Smooth muscle cell (in vitro differentiated cells): ENCODE data around the gene RALGPS2. TPM values are rescaled to one million over a fixed set of nuclear protein-coding genes. Genes with fewer than 3 reads are reported as not detected.

Experiments used
- DNase-seq: peaks from one replicate; lab custom pipeline; 2025; ENCODE audit not compliant: unreplicated experiment; lab: John Stamatoyannopoulos, UW
- H2AFZ ChIP-seq: fragments of 200-600 bp; sonication (generic); 2 replicates; pipeline ENCODE4 v1.6.0; 2016; ENCODE audit warnings: antibody characterized with exemption, low read depth, mild to moderate bottlenecking
- H3F3A ChIP-seq: fragments of 200-600 bp; sonication (generic); 2 replicates; pipeline ENCODE4 v1.6.0; 2017; ENCODE audit warnings: antibody characterized with exemption, low read depth
- H3K27ac ChIP-seq: fragments of 200-600 bp; sonication (generic); 2 replicates; pipeline ENCODE4 v1.5.1; 2016; ENCODE audit warnings: low read depth, mild to moderate bottlenecking
- H3K27me3 ChIP-seq: fragments of 200-600 bp; sonication (generic); 2 replicates; pipeline ENCODE4 v1.6.1; 2016; ENCODE audit warnings: low read depth, mild to moderate bottlenecking
- H3K36me3 ChIP-seq: fragments of 200-600 bp; sonication (generic); 2 replicates; pipeline ENCODE4 v1.5.1; 2016; ENCODE audit warnings: low read depth
- H3K4me1 ChIP-seq: fragments of 200-600 bp; sonication (generic); 2 replicates; pipeline ENCODE4 v1.5.1; 2016; ENCODE audit warnings: low read depth
- H3K4me2 ChIP-seq: fragments of 200-600 bp; sonication (generic); 2 replicates; pipeline ENCODE4 v1.6.0; 2016; ENCODE audit warnings: mild to moderate bottlenecking
- H3K4me3 ChIP-seq: fragments of 200-600 bp; sonication (generic); 2 replicates; pipeline ENCODE4 v1.5.1; 2016; ENCODE audit warnings: mild to moderate bottlenecking
- H3K79me2 ChIP-seq: fragments of 200-600 bp; sonication (generic); 2 replicates; pipeline ENCODE4 v1.6.0; 2016; ENCODE audit warnings: low read depth, mild to moderate bottlenecking
- H3K9ac ChIP-seq: fragments of 200-600 bp; sonication (generic); 2 replicates; pipeline ENCODE4 v1.6.0; 2016; ENCODE audit warnings: low read depth
- H3K9me3 ChIP-seq: fragments of 200-600 bp; sonication (generic); replicated peaks from 2 replicates; pipeline ENCODE4 v1.5.1; 2016; ENCODE audit warnings: low read depth
- H4K20me1 ChIP-seq: fragments of 200-600 bp; sonication (generic); 2 replicates; pipeline ENCODE4 v1.6.0; 2016; ENCODE audit warnings: low read depth
- WGBS: methylation state at CpG from one replicate; pipeline ENCODE4 v1.1.7; 2016; ENCODE audit warnings: low lambda C conversion rate; 5-methylcytosine and 5-hydroxymethylcytosine counted together
- polyA plus RNA-seq: library from polyadenylated mRNA; unstranded; fragments of >200 nt; fragmentation: Nextera tagmentation; extraction: Ambion mirVana; gene quantifications from 2 replicates; pipeline ENCODE4 v1.2.1, GENCODE V29; 2016
- total RNA-seq: library from RNA; depleted of rRNA; stranded (reverse); fragments of >200 nt; gene quantifications from 2 replicates; pipeline ENCODE4 v1.2.3, GENCODE V29; 2014
- TF ChIP-seq, protein P1 (sequence below): fragments of 200-600 bp; sonication (generic); IDR thresholded peaks from 2 replicates; pipeline ENCODE4 v1.5.1; 2017; ENCODE audit warnings: borderline replicate concordance, mild to moderate bottlenecking, antibody characterized with exemption; ENCODE audit not compliant: insufficient read depth, poor library complexity, severe bottlenecking

The RALGPS2 gene
- total and polyA plus RNA-seq, 2 experiments from 2014 or later = 4.7 to 23.8 TPM

DNA sequence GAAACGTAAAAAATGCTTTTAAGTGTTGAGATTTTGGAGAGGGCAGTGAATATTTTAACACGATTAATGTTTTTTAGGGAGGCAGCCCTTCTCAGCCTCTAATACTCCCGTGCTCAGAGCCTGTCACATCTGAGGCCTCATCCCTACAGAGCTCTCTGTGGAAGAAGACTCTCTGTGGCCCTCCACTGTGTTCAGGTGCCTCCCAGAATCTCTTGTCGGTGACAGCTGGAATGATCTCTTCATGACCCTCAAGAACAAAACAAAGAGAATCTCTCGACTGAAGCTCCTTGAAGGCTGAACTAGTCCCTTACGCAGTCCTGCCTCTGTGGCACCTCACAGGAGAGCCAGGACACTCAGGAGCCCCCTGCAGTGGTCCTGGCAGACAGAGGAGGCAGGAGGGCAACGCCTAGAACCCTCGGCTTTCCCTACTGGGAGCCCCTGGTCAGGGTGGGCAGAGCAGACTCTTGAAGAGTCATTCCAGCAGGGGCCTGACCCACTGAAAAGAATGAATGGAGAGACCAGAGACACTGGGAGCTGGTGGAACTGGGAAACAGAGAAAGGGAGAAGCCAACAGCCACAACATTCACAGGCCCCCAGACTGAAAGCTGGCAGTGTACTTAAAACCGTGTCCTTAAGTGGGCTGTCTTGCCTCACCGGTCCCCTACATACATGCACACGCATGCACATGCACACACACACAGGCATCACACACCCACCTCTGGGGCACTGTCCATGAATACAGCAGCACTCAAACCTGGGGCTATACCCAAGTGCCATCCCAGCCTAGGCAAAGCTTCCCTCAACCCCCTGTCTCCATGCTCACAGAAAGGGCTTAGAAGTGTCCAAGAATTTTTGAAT lies 213.3 kb downstream of the RALGPS2 start:
- Histone ChIP-seq H3K4me2 (no peak overlapping the region), H3K4me3 (no peak overlapping the region), H3K79me2 (no peaks in the 10 kb centered on the region), H2AFZ (no peak overlapping the region), H3K27ac (no peak overlapping the region), H3K9me3 (no peaks in the 10 kb centered on the region), H3K4me1 (no peaks in the 10 kb centered on the region), H3K36me3 (no peaks in the 10 kb centered on the region), H4K20me1 (no peaks in the 10 kb centered on the region), H3K27me3 (no peaks in the 10 kb centered on the region), H3K9ac (no peak overlapping the region), H3F3A (no peaks in the 10 kb centered on the region)
- 91% methylated on average over 11 of the region's 11 CpGs for WGBS
- TF ChIP-seq, protein P1, sequence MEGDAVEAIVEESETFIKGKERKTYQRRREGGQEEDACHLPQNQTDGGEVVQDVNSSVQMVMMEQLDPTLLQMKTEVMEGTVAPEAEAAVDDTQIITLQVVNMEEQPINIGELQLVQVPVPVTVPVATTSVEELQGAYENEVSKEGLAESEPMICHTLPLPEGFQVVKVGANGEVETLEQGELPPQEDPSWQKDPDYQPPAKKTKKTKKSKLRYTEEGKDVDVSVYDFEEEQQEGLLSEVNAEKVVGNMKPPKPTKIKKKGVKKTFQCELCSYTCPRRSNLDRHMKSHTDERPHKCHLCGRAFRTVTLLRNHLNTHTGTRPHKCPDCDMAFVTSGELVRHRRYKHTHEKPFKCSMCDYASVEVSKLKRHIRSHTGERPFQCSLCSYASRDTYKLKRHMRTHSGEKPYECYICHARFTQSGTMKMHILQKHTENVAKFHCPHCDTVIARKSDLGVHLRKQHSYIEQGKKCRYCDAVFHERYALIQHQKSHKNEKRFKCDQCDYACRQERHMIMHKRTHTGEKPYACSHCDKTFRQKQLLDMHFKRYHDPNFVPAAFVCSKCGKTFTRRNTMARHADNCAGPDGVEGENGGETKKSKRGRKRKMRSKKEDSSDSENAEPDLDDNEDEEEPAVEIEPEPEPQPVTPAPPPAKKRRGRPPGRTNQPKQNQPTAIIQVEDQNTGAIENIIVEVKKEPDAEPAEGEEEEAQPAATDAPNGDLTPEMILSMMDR = no peak
- no peak for DNase-seq

DNA sequence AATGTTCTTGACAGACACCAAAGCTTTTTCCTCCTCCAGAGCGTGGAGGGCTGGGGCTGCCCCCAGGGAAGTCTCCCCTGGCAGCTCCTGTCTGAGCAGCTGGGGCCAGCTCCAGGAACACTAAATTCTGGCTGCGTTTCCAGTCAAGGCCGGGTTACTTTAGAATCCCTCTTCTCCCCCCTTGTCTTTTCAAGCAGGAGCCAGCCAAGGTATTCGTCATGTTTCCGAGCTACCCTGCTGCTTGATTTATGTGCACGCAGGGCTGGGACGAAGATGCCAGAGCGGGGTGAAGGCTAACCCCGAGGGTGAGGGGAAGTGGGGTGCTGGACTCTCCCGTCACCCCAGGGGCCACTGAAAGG lies 213.9 kb downstream of the RALGPS2 start:
- WGBS = 91% methylated on average over 10 of the region's 10 CpGs
- Histone ChIP-seq H3F3A (no peaks in the 10 kb centered on the region), H3K79me2 (no peaks in the 10 kb centered on the region), H3K4me1 (no peaks in the 10 kb centered on the region), H4K20me1 (no peaks in the 10 kb centered on the region), H2AFZ (no peak overlapping the region), H3K36me3 (no peaks in the 10 kb centered on the region), H3K9ac (no peak overlapping the region), H3K4me3 (no peak overlapping the region), H3K27me3 (no peaks in the 10 kb centered on the region), H3K9me3 (no peaks in the 10 kb centered on the region), H3K4me2 (no peak overlapping the region), H3K27ac (no peak overlapping the region)
- TF ChIP-seq, protein P1 = no peak
- no peak for DNase-seq

DNA sequence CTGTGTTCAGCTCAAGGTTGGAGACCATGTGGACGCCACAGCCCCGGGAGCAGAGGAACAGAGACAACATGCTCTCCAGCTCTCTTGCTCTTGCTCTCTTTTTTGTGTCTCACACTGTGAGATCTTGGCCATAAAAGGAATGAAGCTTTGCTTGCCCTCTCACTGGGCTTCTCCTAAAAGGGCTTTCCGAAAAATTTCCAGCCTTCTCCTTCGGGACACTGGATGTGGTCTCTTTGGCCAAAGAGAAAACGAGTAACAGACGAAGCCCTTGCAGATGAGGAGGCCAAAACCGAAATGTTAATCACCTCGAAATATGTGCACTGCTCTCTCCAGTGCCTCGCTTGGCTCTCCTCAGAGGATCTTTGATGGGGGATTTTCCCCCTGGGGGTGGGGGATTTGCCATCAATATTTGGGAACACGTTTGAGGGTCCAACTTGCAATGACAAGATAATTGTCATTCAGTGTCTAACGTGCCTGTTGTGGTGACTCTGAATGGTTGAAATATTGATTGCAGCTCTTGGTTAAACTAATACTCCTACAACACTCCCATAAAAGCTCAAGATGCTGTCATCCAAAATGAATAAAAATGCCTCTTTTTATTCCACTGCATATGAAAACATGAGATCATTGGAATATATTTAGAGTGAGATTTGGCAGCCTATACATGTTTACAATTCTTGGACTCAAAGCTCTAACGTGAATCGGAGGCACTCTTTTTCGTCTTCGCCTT lies 214.5 kb downstream of the RALGPS2 start:
- no peak for DNase-seq
- Histone ChIP-seq H3K36me3 (no peaks in the 10 kb centered on the region), H2AFZ (no peak overlapping the region), H4K20me1 (no peaks in the 10 kb centered on the region), H3K4me1 (no peaks in the 10 kb centered on the region), H3K27me3 (no peaks in the 10 kb centered on the region), H3K4me3 (no peak overlapping the region), H3F3A (no peaks in the 10 kb centered on the region), H3K27ac (no peak overlapping the region), H3K4me2 (no peak overlapping the region), H3K79me2 (no peaks in the 10 kb centered on the region), H3K9me3 (no peaks in the 10 kb centered on the region), H3K9ac (no peak overlapping the region)
- TF ChIP-seq, protein P1 = no peak
- WGBS = 94% methylated on average over 15 of the region's 15 CpGs
